GM18498 (cell line): ENCODE measurements around the gene MRPS18C.
A peak's percentile ranks its signal among the peaks of the same experiment; 100 is the strongest.

Experiments
- ATAC-seq: cut with Tn5 transposase; IDR thresholded peaks from one replicate; pipeline ENCODE4 v1.9.1; 2021; ENCODE audit warnings: mild to moderate bottlenecking, moderate library complexity; ENCODE audit not compliant: unreplicated experiment

MRPS18C gene

DNA sequence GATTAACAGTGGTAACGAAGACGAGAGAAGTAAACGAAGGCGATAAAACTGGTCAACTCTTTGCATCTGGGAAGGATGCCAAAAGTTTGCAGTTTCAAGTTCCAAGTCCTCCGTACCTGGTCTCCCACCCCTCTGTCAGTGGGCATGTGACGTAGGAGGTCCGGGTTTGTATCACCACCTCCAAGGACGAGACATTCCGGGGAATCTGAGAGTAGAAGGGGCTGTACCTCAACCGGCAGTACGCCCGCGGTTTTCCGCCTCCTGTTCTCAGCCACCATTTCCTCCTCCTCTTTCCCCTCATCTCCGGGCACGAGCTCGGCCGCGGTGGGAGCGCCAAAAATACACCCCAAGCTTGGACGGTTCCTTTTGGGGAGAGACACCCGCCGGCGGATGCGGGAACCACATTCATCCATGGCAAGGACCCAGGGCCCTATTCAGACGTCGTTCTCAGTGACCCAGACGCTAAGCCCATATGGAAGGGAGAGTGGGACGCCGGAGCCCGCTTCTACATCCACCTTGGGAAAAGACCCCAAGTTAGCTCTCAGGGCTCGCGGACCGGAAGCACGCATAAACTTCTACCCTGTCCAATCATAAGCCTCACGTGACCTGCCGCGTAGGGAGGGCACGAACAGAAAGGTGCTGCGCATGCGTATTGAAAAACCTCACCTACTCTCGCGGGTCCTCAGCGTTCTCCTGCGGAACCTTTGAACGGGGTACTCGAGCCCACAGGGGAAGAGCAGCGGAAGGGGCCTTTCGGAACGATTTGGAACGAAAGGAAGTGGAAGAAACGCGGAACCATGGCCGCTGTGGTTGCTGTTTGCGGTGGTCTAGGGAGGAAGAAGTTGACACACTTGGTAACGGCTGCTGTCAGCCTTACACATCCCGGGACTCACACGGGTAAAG lies at the start of gene MRPS18C, which contains the start of gene HELQ:
TSS of gene MRPS18C (plus strand) at position 778 of the 903 bp plus-strand sequence. CDS start at position 798, 20 bp downstream.
TSS of gene HELQ (minus strand) at position 543 of the 903 bp plus-strand sequence. CDS start at position 413, 130 bp downstream.
- peak; percentile 93 for ATAC-seq

DNA sequence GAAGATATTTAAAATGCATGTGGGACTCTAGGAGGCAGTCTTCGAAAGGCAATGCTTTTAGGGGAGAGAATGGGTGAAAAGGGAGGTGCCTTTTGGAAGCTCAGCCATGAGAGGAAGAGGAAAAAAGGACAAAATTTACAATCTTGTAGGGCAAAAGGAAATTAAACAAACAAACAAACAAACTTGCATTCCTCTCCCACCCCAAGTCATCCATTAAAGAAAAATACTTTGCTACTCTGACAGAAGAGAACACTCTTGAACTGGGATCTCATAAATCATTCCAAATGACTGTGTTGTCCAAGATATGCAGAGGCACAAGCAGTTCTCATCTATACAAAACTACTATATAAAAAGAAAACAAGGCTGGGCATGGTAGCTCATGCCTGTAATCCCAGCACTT lies 47.0 kb upstream of the MRPS18C start:
- no peak for ATAC-seq

DNA sequence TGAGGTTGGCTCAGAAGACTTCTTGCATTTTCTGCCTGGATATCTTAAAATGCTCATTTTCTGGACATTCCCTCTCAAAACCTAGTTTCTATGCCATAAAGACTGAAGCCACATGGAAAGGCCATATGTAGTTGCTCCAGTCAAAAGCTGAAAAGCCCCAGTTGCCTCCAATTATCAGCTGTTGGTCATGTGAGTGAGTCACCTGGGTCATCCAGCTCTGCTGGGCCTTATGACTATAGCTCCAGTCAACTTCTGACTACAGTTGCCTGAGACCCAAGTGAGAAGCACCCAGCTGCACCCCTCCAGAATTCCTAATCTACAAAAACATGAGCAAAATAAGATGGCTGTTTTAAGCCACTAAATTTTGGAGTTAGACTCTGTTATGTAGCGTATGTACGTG lies 42.2 kb upstream of the MRPS18C start:
- ATAC-seq, result no peak

DNA sequence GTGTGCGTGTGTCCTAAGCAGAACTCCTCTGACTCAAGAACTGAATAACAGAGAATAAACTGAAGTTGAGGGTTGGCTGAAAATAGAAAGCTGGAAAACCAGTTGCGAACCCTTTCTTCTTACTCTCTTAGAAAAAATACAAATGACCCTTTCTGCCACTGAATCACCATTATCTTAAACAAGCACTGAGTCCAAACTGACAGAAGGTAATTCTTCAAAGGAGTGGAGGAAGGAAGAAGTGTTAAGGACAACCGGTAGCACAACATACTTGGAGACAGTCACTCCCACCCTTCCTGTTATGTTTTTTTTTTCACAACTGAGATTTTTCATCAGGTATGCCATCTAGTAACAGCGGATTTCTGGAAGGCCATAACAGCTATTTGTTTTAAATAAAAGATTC lies 38.3 kb upstream of the MRPS18C start:
- no peak for ATAC-seq

DNA sequence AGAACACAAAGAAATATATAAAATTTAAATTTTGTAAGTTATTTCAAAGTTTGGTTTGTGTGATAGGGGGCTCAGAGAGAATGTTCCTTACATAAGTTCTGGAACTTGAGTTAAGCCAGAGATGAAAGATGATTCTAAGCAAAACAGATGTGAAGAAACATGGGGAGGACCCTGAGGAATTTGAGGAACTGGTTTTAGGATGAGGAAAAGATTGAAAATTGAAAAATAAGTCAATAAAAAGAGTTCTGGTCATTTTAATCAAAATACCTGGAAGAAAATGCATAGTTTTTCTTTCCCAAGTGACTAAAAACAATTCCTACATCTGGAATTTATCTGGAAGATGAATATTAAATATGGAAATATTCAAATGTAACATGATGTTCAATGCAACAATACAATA lies 37.6 kb upstream of the MRPS18C start:
- ATAC-seq, result no peak

DNA sequence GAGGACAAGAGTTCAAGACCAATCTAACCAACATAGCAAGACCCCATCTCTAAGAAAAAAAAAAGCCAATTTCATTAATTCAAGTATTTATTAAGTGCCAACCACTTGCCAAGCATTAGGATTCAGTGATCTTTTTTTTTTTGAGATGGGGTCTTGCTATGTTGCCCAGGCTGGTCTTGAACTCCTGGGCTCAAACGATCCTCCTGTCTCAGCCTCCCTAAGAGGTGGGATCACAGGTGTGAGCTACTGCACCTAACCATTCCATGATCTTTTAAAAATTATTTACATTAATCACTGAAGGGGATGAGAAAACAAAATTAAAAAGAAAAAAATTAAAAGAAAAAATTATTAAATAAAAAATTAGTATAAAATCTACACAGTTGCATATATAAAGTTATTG lies 24.7 kb upstream of the MRPS18C start:
- no peak for ATAC-seq

DNA sequence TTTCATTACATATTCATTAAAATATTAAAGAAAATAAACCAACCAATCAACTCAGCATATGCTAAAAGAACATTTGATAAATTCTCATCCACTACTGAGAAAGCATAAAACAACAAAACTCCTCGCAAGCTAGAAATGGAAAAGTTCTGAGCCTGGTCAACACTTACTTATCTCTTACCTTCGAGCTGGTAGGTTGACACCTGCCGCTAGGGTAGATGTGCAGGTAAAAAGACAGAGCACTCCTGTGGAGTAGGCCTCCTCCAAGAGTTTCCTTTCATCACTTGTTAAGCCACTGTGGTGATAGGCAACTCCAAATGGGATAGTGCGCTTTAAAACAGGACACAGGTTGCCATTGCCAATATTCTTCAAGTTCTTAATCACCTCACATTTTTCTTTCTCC lies 19.2 kb upstream of the MRPS18C start:
- no peak for ATAC-seq

DNA sequence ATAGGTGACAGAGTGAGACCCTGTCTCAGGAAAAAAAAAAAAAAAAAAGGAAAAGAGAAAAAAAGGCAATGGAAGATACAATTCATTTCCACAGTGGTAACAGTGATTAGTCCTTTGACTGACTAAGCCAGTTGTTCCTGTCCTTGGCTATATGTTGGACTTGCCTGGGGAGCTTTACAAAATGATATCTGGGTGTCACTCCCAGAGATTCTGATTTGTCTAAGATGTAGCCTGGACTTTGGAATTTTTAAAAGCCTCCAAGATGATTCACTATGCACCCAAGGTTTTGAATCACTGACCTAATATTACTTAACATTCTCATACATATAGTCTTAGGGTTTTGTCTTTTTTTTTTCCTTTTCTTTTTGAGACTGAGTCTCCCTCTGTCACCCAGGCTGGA lies 17.1 kb upstream of the MRPS18C start:
- ATAC-seq, result no peak

DNA sequence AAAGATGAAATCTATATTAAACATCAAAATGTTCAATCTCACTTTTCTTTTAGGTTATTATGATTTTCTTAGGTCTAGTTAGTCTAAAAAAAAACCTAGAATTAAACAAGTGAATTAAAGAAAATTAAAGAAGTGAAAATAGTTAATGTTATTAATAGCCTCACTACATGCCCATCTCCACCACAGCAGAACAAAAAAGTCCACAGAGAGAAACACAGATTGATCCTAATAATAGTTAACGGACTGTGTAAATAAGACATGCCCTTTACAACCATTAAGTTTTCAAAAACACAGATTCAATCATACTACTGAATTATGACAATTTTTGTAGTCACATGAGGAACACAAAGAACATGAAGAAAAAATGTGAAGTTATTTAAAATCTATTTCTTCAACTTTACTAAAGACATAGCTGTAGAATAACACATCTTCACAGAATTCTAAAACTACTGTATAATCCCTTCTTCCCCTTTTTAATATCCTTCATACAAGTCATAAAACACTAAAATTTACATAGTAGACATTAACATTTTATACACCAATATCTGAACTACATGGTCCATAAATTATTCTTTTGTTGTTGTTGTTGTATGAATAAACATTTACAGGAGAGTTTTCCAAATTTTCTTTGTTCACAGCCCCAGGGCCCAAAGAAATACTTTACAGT lies 15.6 kb upstream of the MRPS18C start:
- ATAC-seq, result no peak

DNA sequence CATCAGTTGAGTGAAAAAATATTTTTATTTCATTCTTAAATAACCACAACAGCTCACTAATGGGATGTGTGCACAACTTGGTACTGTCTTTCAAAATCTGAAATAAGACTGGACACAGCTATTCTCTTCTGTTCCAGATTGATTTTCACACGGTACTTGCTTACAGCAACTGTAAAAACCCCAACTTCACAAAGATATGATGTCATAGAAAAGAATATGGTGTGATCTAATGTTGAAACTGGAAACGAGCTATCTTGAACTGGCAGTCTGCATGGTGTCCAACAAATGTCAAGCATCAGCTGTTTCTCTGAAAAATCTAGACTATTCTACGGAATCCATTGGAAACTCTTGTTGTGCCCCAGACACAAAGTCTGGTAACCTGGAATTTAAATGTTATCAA lies 15.0 kb upstream of the MRPS18C start:
- ATAC-seq, result no peak

DNA sequence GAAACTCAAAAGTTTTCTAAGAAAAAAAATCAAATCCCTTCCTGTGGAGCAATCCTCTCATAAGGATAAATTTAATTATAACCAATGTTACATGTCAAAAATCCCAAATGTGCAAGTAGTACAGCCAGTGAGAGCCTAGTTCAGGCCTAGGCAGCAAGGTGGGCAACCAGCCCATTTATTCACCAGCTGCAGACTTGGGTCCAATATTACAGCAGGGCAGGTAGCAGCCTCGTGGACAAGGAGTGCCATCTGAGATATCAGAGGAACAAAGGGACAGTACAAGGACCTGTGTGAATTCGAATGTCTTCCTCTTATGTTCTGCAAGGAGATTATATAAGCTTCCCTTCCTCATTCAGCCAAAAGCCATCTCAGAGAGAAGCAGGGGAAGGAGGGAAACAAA lies 6.8 kb upstream of the MRPS18C start:
- ATAC-seq, result no peak

DNA sequence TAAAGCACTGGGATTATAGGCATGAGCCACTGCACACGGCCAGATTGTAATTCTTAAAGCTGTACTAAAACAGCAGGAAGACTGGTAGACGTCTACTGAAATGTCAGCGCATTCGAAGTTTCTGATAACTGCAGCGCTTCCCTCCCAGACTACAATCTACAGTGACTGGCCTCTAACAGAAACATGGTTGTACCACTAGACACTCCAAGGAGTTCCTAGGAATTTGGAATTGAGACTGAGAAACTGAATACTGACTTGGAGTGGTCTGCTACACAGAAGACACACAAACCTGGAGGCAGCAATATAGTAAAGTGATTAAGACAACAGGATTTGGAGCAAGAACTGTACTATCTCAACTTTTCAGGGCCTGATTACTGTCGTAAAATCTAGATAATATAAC lies 1.2 kb upstream of the MRPS18C start:
- ATAC-seq, result no peak

DNA sequence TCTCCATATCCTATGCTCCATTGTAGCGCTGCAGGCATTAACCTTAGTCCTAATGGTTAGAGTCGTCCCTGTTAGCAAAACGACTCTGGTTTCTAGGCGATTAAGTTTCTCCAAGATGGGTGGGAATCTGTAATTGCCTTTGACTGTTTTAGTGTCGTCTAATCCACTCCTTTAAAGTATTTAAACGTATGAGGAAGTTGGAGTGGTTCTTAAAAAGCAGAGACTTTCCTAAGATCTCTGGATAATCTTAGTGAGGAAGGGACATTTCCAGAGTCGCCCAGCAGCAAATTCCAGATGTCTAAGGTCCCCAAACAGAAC lies 285 bp downstream of the MRPS18C start:
- ATAC-seq, result no peak

DNA sequence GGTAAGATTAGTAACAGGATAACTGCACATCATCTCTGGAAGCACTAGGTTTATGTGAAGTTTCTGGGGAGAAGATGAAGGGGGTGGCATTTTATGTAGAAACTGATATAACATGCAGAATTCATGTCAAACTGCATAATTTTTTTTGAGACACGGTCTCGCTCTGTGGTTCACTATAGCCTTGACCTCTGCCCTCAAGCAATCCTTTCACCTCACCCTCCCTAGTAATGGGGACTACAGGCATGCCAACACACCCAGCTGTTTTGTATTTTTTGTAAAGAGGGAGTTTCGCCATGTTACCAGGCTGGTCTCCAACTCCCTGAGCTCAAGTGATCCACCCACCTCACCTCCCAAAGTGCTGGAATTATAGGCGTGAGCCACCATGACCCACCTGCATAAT lies 17.6 kb downstream of the MRPS18C start:
- ATAC-seq, result no peak

DNA sequence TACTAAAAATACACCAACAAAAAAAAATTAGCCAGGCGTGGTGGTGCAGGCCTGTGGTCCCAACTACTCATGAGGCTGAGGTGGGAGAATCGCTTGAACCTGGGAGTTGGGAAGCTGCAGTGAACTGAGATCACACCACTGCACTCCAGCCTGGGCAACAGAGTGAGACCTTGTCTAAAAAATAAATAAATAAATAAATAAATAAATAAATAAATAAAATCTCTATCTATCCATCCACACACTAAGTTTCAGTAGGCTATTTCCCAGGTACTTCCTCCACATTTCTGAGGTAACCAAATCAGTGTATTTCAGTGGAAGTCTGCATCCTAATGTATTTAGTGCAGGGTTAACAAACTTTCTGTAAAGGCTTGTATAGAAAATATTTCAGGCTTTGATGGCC lies 18.1 kb downstream of the MRPS18C start:
- no peak for ATAC-seq

DNA sequence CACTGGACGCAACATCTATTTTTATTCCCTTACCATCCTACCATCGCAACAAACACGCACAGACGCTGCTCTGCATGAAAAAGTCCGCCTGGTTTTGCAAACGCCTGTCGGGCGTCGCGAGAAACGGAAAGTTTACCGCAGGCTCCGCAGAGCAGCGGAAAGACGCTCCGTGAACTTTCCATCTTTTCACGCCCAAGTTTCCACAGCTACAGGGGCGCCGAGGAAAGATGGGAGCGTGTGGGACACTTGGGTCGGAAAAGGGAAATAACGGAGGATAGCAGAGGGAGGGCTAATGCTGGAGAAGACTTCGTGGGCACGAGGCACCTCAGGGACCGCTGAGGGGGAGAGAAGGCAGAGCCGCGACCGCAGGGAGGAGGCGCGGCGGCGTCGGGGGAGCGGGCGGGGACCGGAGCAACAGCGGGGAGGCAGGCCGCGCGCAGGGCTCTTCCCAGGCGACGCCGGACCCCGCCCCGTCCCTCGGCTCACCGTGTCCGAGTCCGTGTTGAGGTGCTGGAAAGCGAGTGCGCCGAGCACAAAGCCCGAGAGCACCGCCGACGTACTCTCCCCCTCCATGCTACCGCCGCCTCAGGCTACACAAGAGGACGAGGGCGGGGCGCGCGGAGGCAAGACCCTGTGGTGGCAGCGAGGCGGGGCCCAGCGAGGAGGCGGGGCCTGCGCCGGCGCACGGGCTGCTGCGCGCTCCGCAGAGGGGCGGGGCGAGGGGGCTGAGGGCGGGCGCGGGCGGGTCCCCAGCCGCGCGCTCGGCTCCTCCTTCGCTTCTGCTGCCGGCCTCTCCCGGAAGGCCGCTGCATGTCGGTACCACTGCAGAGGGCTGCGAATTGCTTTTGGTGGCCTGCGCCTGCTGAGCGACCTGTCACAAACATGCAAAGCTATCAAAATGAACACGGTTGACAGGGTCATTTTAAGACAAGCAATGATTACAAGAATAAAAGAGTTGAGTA lies 28.9 kb downstream of the MRPS18C start, which contains the start of gene ABRAXAS1:
TSS of gene ABRAXAS1 (minus strand) at position 601 of the 962 bp plus-strand sequence. CDS start at position 573, 28 bp downstream.
- peak; percentile 97 for ATAC-seq

DNA sequence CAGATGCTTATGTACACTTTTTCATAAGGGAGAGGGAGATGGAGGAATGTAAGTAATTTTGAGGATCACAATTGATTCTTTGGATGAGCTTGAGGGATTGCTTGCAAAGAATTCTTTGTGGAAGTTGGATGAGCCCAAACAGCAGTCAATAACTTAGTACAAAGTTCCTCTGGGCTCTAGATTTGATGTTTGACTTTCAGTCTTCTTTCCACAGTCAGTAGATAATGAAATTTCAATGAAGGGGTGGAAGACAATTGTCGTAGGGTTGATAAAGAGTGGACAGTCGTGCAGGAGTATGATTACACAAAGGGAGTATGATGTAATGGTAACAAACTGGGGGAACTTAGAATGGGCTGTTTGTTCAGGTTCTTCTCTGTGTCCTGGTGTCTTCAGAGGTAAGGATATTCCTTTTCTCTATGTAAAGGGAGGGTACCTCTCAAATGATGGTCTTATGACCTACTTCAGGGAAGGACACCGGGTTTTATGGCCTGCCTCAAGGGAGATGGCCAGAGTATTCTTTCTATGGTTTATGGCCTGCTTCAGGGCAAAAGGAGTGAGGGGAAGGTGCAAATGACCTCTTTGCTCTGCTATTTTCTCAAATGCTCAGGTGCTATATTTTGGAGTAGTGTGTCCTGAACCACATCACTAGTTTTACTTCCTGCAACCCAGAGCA lies 30.7 kb downstream of the MRPS18C start:
- no peak for ATAC-seq

DNA sequence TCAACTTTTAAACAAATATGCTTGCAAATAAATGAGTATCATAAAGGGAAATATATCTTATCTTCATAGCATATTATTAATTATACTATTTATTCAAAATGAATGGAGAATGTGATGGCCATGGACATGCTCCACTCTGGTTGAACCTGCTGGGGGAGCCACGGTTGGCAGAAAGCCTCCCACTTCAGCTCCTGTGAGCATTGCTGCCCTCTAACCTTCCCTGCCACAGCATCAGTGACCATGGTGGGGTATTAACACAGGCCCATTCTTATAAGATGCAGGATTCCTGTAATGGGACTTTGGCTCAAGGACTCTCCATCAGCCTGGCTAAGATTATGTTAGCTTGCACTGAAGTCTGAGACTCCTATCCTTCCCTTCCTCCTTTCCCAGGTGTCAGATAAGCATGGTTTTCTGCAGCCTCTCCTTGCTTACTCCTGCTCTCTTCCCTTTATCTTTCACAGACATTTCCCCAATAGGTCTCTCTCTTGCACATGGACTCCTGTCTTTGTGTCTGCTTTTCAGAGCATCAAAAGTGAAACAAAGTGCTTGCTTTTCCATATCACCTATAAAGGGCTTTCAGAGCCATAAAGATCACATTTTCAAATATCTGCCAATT lies 34.0 kb downstream of the MRPS18C start:
- ATAC-seq, result no peak

DNA sequence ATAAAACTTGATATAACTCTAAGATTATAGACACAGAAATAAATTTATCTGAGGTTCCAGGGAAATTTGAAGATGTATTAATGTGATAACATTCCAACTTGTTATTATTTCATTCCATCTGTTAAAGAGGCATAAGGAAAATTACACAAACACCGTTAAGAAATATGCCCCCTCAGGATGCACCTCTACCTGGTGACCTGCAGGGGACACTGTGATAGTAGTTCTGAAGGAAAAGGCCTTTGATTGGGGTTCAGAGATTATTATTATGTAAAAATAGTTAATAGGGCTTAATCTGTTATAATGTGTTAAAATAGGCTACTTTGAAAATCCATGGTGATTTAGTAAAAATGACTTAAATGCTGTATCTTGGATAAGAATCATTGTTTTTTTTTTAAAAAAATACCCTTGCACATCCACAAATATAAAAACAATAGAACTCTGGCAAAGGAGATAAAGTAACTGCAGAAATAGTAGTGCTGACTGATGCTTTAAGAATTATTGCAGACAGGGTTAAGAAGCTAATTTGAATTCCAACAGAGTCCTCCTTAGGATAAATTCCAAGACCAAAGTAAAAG lies 35.1 kb downstream of the MRPS18C start:
- peak; percentile 83 for ATAC-seq
